Activated T-helper 1 cell treated with Interleukin-2 at 50 U/mL for 16 hours (primary cell): ENCODE results near the gene ADGRE2.
"Not testable (repeated sequence)": the region's sequence is repeated elsewhere in the genome, so short reads cannot be mapped to it uniquely, and the experiment has no call there.

Experiments used
- DNase-seq: peaks from one replicate; pipeline ENCODE4 v3.0.0-alpha.2; 2020; ENCODE audit warnings: low read depth

The ADGRE2 gene

GRCh38 chr19:14778110-14778845 lies at the start of gene ADGRE2:
TSS of gene ADGRE2 (minus strand) at chr19:14778560. CDS start at chr19:14776756, 1,804 bp downstream.
- not testable (repeated sequence) for DNase-seq

GRCh38 chr19:14826006-14826405 lies 47.6 kb upstream of the ADGRE2 start:
- DNase-seq, result no peak

GRCh38 chr19:14821937-14822336 lies 43.6 kb upstream of the ADGRE2 start:
- DNase-seq, result no peak

GRCh38 chr19:14818588-14818987 lies 40.2 kb upstream of the ADGRE2 start:
- DNase-seq, result no peak

GRCh38 chr19:14817052-14817451 lies 38.7 kb upstream of the ADGRE2 start:
- no peak for DNase-seq

- no peak for DNase-seq
Measured at GRCh38 chr19:14814982-14815652, 36.8 kb upstream of the ADGRE2 start.

GRCh38 chr19:14809272-14810057 lies 31.1 kb upstream of the ADGRE2 start:
- DNase-seq, result no peak

GRCh38 chr19:14804765-14805164 lies 26.4 kb upstream of the ADGRE2 start:
- DNase-seq, result no peak

- DNase-seq, result no peak
Measured at GRCh38 chr19:14798760-14799159, 20.4 kb upstream of the ADGRE2 start.

- no peak for DNase-seq
Measured at GRCh38 chr19:14796021-14796420, 17.7 kb upstream of the ADGRE2 start.

- no peak for DNase-seq
Measured at GRCh38 chr19:14795078-14795721, 16.8 kb upstream of the ADGRE2 start.

- DNase-seq, result not testable (repeated sequence)
Measured at GRCh38 chr19:14792250-14792649, 13.9 kb upstream of the ADGRE2 start.

GRCh38 chr19:14786421-14786851 lies 8.1 kb upstream of the ADGRE2 start:
- DNase-seq, result no peak

GRCh38 chr19:14785102-14785793 lies 6.9 kb upstream of the ADGRE2 start:
- not testable (repeated sequence) for DNase-seq

GRCh38 chr19:14784730-14785101 lies 6.4 kb upstream of the ADGRE2 start:
- not testable (repeated sequence) for DNase-seq

GRCh38 chr19:14783410-14783998 lies 5.1 kb upstream of the ADGRE2 start:
- DNase-seq, result not testable (repeated sequence)

GRCh38 chr19:14782626-14783409 lies 4.5 kb upstream of the ADGRE2 start:
- DNase-seq, result no peak

GRCh38 chr19:14781713-14782536 lies 3.6 kb upstream of the ADGRE2 start:
- DNase-seq, result not testable (repeated sequence)

GRCh38 chr19:14780622-14781225 lies 2.4 kb upstream of the ADGRE2 start:
- DNase-seq, result not testable (repeated sequence)
